Cortex of kidney (tissue), 1 donor: ENCODE measurements around the gene SPDL1.

ENCODE experiments used
- DNase-seq: peaks from one replicate; lab custom pipeline; 2025; lab: John Stamatoyannopoulos, UW

The SPDL1 gene

GRCh38 chr5:169629847-169630548, 46.4 kb downstream of the SPDL1 start:
- no peak for DNase-seq

DNA sequence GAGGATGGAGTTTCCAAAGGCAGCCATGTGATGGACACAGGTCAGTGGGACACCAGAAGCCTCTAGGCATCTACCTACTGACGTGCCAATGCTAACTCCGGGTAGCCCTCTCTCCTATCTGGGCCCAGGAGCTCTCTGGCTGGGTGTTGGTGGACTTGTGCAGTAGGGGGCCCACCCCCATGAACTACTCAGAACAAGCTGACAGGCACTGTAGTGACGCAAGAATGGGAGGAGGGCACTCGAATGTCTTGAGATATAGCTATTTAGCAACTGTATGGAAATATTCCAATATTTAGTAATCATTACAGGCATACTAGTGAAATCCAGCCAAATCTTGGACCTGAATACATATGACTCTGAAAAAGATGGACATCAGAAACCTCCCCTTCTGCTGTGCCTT, 47.8 kb downstream of the SPDL1 start:
- DNase-seq = no peak

DNA sequence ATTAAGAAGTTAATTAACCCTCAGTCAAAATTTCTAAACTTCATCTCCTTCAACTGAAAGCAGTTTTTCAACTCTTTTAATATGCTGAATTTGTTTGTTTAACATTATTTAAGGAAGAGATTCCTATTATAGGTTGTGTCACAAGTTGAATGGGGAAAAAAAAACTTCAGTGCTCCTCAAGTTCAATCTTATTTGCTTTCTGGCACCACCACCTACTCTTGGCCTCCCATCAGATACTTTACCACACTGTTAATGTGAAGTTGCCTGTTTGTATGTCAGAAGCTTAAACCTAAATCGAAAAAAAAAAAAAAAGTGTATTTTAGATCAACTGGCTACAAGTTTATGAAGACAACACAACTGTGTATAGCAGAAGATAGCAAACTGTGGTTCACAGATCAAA, 49.4 kb downstream of the SPDL1 start:
- no peak for DNase-seq

- no peak for DNase-seq
Measured at GRCh38 chr5:169634606-169635005, 51.0 kb downstream of the SPDL1 start.

GRCh38 chr5:169635936-169636335, 52.4 kb downstream of the SPDL1 start:
- no peak for DNase-seq

DNA sequence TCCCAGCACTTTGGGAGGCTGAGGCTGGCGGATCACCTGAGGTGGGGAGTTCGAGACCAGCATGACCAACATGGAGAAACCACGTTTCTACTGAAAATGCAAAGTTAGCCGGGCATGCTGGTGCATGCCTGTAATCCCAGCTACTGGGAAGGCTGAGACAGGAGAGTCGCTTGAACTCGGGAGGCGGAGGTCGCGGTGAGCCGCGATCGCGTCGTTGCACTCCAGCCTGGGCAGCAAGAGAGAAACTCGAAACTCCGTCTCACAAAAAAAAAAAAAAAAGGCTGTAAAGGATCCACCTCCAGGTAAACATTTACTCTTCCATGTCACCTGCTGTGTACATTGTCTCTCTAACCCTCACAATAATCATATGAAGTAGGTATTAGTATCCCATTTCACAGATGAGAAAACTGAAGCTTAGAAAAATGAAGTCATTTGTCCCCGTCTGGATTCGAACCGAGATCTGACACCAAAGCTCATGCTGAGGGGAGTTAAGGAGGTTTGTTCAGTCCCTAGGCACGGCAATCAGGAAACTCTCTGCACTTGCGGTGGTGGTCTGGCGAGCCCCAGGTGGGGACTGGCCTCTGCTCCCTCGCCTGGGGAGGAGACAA, 53.0 kb downstream of the SPDL1 start:
- no peak for DNase-seq

GRCh38 chr5:169637085-169637548, 53.5 kb downstream of the SPDL1 start, which contains the start of gene DOCK2:
Gene DOCK2 (plus strand): TSS chr5:169637275. CDS start chr5:169637327, 52 bp downstream.
- no peak for DNase-seq

DNA sequence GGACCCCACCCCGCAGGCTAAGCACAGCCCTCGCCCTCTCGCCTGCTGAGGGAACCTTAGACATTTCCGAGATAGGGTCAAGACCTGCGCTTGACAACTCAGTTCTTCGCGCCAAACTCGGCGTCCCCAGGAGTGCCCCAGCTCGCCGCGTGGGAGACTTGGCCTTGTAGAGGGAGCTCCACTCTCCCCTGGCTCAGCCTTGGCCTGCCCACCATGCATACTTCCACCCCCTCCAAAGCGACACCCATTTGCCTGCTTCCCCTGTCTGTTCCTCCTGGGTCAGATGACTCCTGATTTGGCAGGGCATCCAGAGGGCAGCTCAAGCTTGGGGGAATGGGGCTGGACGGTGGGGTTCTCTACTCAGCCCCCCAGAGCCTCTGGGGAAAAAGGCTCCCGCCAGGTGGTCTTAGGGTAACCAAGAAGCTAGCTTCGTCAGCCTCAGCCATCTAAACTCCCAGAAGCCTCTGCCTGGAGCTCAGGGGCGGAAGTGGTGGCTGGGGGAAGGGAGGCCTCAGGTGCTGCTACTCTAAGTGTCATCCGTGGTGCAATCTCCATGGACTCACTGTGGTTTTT, 54.1 kb downstream of the SPDL1 start:
- DNase-seq = no peak

- DNase-seq = no peak
Measured at GRCh38 chr5:169641253-169641652, 57.7 kb downstream of the SPDL1 start.

GRCh38 chr5:169646856-169647255, 63.3 kb downstream of the SPDL1 start:
- DNase-seq = no peak

DNA sequence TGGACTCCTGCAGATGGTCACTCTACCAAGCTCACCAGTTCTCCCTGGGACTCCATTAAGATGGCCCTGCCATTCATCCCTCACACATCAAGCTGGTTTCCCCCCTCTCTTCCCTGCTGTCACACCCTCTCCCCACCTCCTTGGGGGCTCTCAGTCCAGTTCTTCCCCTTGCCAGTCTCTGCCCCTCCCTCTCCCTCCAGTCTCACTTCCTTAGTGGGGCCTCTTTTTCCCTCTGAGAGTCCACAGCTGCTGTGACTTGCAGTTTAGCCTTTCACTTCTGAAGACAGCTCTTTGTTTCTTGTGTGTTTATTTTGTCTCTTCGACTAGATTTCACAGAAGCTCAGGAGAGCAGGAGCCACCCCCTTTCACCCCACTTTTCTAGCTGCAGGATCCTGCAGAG, 64.0 kb downstream of the SPDL1 start:
- DNase-seq = no peak

DNA sequence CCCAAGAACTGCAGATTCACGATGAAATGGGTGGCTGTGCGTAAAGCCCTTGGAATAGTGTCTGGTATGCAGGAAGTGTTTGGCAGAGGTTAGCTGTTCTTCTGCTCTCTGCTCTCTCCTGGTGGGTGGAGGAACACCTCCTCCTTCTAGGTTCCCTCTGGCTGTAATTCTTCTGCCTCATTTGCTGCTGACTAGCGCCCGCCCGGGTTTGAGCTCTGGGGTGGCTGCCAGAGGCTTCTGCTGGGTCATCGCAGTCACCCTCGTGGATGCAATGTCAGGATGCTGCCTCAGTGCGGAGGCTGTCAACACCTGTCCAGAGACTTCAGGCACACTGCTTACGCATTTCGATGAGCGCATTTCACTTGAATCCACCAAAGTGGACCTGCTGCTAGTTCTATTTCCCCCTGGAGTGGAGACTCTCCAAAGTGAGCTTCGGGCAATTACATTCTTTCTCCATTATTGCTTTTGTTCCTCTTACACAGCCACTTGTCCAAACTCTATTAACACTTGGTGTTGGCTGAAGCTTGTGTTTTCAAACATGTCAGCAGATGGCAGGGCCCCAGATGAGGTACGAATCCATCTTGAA, 65.2 kb downstream of the SPDL1 start:
- no peak for DNase-seq

- no peak for DNase-seq
Measured at GRCh38 chr5:169649486-169649885, 65.9 kb downstream of the SPDL1 start.

GRCh38 chr5:169650701-169651331, 67.2 kb downstream of the SPDL1 start:
- DNase-seq = no peak

- DNase-seq = no peak
Measured at GRCh38 chr5:169651526-169651925, 68.0 kb downstream of the SPDL1 start.

- DNase-seq = no peak
Measured at GRCh38 chr5:169652057-169652456, 68.5 kb downstream of the SPDL1 start.

DNA sequence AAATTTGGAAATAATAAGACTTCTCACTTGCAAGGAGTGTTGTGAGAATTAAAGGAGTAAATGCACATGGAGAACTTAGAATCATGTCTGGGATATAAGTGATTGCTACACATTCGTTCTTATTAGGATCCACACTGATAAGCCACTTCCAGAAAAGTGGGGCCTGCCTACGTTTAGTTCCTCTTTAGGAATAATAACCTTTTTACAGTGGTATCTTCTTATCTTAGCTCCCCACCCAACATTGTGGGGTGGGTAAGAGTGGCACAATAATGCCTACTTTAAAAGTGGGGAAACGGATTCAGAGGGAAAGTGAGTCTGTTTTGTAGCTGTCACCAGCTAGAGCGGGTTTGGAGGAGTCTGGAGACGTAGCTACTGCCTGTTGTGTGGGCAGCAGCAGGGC, 69.5 kb downstream of the SPDL1 start:
- DNase-seq = no peak
